ENCODE measurements around the gene CYP4F12. TPM values are rescaled to one million over a fixed set of nuclear protein-coding genes. Genes with fewer than 3 reads are reported as not detected.

Gene CYP4F12
- total RNA-seq, 2 experiments from 2014 or later, result 0.75 to 1.0 TPM

GRCh38 chr19:15671891-15672579 lies 852 bp upstream of the CYP4F12 start:
- Mint-ChIP-seq H3K27me3 (no peaks in the 10 kb centered on the region), H3K36me3 (ENCODE audit: low read depth) (no peaks in the 10 kb centered on the region), H3K4me3 (no peak overlapping the region), H3K9me3 (no peaks in the 10 kb centered on the region), H3K4me1 (ENCODE audit: low read depth) (peaks cover 23% of the 10 kb centered on the region), H3K27ac (peak overlapping the region; percentile 79)
- TF ChIP-seq, protein P1, sequence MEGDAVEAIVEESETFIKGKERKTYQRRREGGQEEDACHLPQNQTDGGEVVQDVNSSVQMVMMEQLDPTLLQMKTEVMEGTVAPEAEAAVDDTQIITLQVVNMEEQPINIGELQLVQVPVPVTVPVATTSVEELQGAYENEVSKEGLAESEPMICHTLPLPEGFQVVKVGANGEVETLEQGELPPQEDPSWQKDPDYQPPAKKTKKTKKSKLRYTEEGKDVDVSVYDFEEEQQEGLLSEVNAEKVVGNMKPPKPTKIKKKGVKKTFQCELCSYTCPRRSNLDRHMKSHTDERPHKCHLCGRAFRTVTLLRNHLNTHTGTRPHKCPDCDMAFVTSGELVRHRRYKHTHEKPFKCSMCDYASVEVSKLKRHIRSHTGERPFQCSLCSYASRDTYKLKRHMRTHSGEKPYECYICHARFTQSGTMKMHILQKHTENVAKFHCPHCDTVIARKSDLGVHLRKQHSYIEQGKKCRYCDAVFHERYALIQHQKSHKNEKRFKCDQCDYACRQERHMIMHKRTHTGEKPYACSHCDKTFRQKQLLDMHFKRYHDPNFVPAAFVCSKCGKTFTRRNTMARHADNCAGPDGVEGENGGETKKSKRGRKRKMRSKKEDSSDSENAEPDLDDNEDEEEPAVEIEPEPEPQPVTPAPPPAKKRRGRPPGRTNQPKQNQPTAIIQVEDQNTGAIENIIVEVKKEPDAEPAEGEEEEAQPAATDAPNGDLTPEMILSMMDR (IDR thresholded peaks at IDR 0.05), result no peak
- no peaks in the 10 kb centered on the region for H3K36me3 ChIP-seq (ENCODE audit: insufficient read depth, low read length)
- CTCF ChIA-PET, result no interaction called here
- H3K4me3 ChIP-seq (ENCODE audit: low read length), result no peak overlapping the region
- intact Hi-C loops (cut with DNase I, micrococcal nuclease), result no loop called here
- peaks cover 16% of the 10 kb centered on the region for H3K4me1 ChIP-seq (ENCODE audit: insufficient read depth, low read length)
- peaks cover 2% of the 10 kb centered on the region in 2 experiments for H3K27me3 ChIP-seq (ENCODE audit: control insufficient read depth in 1 of 2, insufficient read depth in 2 of 2, low read length in 2 of 2)
- H3K27ac ChIP-seq (ENCODE audit: low read depth in 1 of 2, low read length in 2 of 2), result no peak overlapping the region
- POLR2A ChIA-PET, result no interaction called here
- DNase-seq (no peak), ATAC-seq (ENCODE audit: poor library complexity) (no peak)
- H3K9me3 ChIP-seq (ENCODE audit: control insufficient read depth in 1 of 2, insufficient read depth in 1 of 2, low read length in 2 of 2), result peaks cover 0 to 3% of the 10 kb centered on the region in 2 experiments

- ATAC-seq (ENCODE audit: poor library complexity) (peak; percentile 68), DNase-seq (peak in 2 of 14 experiments; percentile 31 to 41)
- Mint-ChIP-seq H3K4me3 (no peak overlapping the region), H3K9me3 (no peaks in the 10 kb centered on the region), H3K27me3 (no peaks in the 10 kb centered on the region), H3K27ac (peak overlapping the region; percentile 79), H3K4me1 (ENCODE audit: low read depth) (peaks cover 23% of the 10 kb centered on the region), H3K36me3 (ENCODE audit: low read depth) (no peaks in the 10 kb centered on the region)
- CTCF ChIA-PET, result no interaction called here
- Histone ChIP-seq H3K36me3 (ENCODE audit: insufficient read depth, low read length) (no peaks in the 10 kb centered on the region), H3K4me3 (ENCODE audit: low read length) (no peak overlapping the region), H3K9me3 (ENCODE audit: control insufficient read depth in 1 of 2, insufficient read depth in 1 of 2, low read length in 2 of 2) (peaks cover 0 to 3% of the 10 kb centered on the region in 2 experiments), H3K27me3 (ENCODE audit: control insufficient read depth in 1 of 2, insufficient read depth in 2 of 2, low read length in 2 of 2) (peaks cover 0 to 2% of the 10 kb centered on the region in 2 experiments), H3K4me1 (ENCODE audit: insufficient read depth, low read length) (peaks cover 16% of the 10 kb centered on the region), H3K27ac (ENCODE audit: low read depth in 1 of 2, low read length in 2 of 2) (no peak overlapping the region)
- intact Hi-C loops (cut with DNase I, micrococcal nuclease), result no loop called here
- TF ChIP-seq, protein P1 (IDR thresholded peaks at IDR 0.05), result no peak
- POLR2A ChIA-PET, result no interaction called here
Measured at GRCh38 chr19:15673176-15673654, 328 bp downstream of the CYP4F12 start.

- Histone ChIP-seq H3K4me3 (ENCODE audit: low read length) (no peak overlapping the region), H3K36me3 (ENCODE audit: insufficient read depth, low read length) (no peaks in the 10 kb centered on the region), H3K27ac (ENCODE audit: low read depth in 1 of 2, low read length in 2 of 2) (no peak overlapping the region), H3K27me3 (ENCODE audit: control insufficient read depth in 1 of 2, insufficient read depth in 2 of 2, low read length in 2 of 2) (no peaks in the 10 kb centered on the region), H3K9me3 (ENCODE audit: control insufficient read depth in 1 of 2, insufficient read depth in 1 of 2, low read length in 2 of 2) (no peaks in the 10 kb centered on the region), H3K4me1 (ENCODE audit: insufficient read depth, low read length) (peaks cover 16% of the 10 kb centered on the region)
- ATAC-seq (ENCODE audit: poor library complexity) (peak; percentile 51), DNase-seq (peak in 1 of 14 experiments; percentile 1)
- ChIA-PET POLR2A (no interaction called here), CTCF (no interaction called here)
- H3K9me3 Mint-ChIP-seq, result no peaks in the 10 kb centered on the region
- H3K4me3 Mint-ChIP-seq, result no peak overlapping the region
- H3K36me3 Mint-ChIP-seq (ENCODE audit: low read depth), result no peaks in the 10 kb centered on the region
- TF ChIP-seq, protein P1 (IDR thresholded peaks at IDR 0.05), result no peak
- peaks cover 23% of the 10 kb centered on the region for H3K4me1 Mint-ChIP-seq (ENCODE audit: low read depth)
- H3K27ac Mint-ChIP-seq, result no peak overlapping the region
- peaks cover 7% of the 10 kb centered on the region for H3K27me3 Mint-ChIP-seq
- intact Hi-C loops (cut with DNase I, micrococcal nuclease), result no loop called here
Measured at GRCh38 chr19:15675560-15675959, 2.7 kb downstream of the CYP4F12 start.

Measured in CD4-positive, alpha-beta T cell (primary cell).